HS-27A (cell line): ENCODE data around the gene HOXA1.

Experiments used
- DNase-seq: peaks from one replicate; pipeline ENCODE4 v3.0.0-alpha.2; 2012; ENCODE audit warnings: low read depth, missing footprints

Gene HOXA1

DNA sequence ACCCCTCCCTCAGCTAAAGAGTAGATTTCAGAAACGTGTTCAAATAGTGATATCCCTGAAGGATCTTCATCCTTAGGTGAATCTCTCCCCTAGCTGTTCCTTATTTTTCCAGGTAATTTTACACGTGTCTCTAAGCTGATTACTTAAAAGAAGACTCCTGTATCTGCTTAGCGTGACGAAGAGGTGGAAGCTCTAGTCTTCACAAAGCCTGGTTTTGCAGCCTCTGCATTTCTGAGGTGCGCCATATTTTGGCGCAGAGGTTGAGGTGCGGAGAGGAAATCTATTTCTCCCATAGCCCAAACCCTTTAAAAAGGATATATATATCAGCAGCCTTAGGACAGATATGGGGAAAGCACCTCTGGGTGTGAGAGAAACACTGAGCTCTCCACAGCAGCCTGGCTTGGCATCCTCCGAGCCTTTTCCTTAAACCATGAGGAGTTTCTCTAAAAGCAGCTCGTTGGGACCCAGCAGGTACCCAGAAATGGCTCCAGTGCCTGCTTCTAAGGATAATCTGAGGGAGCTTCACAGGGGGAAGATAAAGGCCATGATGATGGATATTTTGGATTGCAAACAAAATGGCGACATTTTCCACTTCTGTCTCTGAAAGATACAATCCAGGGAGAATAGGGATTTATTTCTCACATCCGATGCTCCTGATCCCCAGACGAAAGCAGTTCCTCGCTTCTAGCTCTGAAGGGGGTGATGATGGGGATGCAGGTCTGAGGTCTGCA is 9.7 kb upstream of the HOXA1 start:
- DNase-seq, result no peak

GRCh38 chr7:27104341-27105058 is 8.7 kb upstream of the HOXA1 start:
- DNase-seq, result no peak

DNA sequence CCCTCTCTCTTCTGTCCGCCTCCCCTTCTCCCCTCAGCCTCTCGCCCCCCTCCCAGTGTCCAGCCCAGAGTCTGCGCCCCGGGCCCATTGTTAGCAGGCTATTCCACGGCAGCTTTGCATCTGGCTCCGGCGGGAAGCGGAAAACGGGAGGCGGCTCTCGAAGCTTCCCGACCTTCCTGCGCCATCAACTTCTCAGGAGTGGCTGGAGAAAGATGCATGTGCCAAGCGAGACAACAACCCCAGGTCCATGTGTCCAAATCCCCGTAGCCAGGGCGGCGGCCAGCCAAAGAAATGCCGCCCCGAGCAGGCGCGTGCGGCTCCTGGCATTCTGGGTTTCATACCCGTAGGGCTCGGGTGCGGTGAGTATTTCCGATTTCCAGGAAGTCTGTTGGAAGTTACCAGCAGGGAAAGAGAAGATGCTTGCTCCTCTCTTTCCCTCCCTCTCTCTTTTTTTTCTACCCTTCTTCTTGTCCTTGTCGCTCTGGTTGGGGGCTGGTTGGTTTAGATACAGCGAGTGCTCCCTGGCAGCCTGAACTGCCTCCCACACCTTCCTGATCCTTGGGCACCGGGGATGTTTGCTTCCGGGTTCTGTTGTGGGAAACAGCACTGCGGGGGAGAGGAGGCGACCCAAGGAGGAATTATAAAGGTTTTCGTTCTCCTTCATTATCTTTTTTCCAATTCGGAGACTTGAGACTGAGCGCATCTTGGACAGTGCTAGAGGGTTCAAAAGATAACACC is 7.9 kb upstream of the HOXA1 start:
- DNase-seq, result no peak

DNA sequence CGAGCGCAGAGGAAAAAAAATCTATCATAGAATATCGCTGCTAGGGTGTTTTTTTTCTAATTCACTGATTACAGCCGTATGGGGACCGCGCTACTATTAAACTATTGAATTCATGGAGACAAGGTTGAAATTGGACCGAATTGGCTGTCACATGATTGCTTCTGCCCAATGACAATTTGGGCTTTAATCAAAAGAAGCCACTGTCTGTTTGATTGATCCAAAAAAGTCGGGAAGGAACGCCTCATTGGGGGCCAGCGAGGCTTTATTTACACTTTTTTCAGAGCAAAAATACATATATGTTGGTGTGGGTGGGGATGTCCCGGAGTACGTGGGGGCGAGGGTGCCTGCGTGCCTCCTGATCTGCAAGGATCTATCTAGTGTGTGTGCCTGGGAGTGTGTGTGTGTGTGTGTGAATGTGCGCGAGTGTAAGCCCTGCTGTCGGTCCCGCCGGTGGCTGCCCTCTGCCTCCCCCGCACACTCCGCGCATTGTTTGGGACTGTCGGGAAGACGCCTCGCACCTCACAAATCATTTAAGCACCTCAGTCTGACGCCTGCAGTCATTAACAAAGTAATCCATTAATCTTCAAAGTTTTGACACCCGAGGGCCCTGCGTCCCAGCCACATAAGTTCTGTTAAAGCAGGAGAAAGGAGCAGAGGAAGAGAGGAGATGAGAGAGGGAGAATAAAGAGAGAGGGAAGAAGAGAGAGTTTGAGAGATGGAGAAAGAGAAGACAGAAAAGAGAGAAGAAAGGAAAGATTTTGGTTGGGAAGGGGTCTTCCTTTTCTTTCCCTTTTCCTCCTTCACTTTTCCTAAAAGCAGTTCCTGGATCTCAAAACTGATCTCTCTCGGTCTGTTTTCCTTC is 7.0 kb upstream of the HOXA1 start, which contains the start of gene HOXA2:
Gene HOXA2, minus strand, starts transcription at position 103 of the 862 bp plus-strand sequence. CDS start 183 bp downstream, outside the sequence.
- DNase-seq, result no peak

GRCh38 chr7:27101957-27102580 is 6.3 kb upstream of the HOXA1 start:
- no peak for DNase-seq

DNA sequence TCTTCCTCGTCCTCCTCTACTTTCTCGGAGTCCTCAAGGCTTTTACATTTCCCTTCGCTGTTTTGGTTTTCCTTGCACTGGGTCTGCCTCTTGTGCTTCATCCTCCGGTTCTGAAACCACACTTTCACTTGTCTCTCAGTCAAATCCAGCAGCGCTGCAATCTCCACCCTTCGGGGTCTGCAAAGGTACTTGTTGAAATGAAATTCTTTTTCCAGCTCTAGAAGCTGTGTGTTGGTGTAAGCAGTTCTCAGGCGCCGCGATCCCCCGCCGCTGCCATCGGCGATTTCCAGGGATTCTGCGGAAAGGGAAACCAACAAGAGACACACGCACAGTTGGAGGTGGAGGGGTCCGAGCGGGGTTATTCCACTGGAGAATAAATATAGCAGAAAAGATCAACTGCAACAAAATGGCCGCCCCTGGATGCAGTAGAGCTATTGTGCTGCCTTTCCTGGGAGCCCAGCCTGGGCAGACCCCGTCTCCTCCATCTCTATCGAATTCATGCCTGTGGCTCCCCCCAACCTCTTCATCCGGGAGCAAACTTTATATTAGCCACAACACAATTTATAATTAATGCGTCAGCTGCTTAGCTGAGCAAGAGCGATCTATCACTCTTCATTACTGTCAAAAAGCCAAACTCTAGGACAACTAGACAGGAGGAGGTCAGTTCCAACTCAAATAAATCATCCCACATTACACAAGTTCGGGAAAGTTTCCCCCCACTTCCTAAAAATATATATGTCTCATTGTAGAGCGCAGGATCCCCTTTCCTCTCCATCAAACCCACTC is 5.6 kb upstream of the HOXA1 start:
- no peak for DNase-seq

GRCh38 chr7:27100694-27101170 is 4.9 kb upstream of the HOXA1 start:
- no peak for DNase-seq

GRCh38 chr7:27099453-27100370 is 3.9 kb upstream of the HOXA1 start:
- no peak for DNase-seq

- no peak for DNase-seq
These were observed 3.0 kb upstream of the HOXA1 start for GRCh38 chr7:27098578-27099451.

DNA sequence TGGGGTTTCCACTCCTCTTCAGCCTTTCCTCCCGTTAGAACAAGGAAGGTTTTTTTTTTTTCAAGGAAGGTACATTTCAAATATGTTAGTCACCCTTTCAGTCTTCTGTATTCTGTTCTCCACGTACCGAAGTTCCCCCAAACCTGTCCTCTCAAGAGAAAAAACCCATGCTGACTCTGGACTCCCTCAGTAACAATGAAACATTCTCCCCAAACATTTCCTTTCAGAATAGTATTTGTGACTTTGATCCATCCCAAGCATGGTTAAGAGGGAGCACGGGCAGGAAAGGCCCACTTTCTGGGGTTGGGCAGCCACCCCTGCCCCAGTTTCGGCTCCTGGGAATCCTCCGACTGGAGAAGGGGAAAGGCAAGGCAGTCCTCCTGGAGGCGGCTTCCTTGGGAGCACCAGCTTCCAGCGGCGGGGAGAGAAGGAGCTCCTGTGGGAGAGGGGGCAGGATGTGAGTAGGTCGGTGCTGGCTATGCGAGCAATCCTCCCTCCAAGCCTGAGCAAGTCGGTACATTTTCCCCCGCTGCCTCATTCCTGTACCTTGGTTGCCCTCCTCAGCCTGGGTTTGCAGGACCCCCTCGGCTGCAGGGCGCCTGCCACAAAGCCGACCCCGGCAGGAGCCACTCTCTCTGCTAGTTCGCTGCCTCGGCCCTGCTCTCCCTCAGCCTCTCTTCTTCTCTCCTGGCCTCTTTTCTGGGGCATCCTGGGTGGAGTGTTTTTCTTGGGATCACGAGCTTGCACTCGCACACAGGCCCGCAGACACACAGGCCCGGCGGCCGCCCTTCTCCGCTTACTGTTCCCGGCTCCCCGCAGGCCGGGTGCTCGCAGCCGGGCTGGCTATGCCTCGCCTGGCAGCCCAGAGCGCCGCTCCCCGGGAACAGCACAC is 2.1 kb upstream of the HOXA1 start:
- DNase-seq, result no peak

DNA sequence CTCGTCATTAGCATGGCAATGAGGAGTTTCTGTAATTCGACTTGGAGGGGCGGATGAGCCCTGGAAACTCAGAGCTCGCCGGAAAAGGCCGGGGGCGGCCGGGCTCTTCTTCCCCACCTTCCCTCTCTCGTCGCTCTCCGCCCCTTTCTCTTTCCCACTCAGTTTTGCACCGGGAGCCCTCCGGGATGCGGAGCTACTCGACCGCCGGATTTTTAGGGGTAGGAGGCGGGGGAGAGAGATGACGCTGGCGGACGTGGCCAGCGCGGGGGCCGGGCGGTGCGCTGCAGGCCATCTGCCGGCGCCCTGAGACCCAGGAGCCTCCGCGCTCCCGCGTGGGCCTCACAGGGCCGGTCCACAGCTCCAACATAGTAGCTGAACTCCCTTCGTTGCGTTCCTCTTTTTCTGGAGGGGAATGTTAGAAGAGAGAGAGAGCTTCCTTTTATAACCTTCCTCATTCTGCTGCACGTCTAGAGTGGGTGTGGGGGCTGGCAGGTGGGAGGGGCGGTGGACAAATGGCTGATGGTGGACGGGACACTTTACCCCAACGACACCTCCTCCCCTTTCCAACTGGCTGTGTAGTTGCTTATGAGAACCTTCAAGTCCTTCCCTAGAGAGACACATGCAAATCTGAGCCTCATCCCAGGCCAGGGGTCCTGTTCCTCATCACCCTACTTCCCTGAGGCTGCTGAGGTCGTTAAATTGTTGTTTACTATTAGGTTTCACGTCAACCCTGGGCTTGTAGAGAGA is 1.1 kb upstream of the HOXA1 start:
- no peak for DNase-seq

DNA sequence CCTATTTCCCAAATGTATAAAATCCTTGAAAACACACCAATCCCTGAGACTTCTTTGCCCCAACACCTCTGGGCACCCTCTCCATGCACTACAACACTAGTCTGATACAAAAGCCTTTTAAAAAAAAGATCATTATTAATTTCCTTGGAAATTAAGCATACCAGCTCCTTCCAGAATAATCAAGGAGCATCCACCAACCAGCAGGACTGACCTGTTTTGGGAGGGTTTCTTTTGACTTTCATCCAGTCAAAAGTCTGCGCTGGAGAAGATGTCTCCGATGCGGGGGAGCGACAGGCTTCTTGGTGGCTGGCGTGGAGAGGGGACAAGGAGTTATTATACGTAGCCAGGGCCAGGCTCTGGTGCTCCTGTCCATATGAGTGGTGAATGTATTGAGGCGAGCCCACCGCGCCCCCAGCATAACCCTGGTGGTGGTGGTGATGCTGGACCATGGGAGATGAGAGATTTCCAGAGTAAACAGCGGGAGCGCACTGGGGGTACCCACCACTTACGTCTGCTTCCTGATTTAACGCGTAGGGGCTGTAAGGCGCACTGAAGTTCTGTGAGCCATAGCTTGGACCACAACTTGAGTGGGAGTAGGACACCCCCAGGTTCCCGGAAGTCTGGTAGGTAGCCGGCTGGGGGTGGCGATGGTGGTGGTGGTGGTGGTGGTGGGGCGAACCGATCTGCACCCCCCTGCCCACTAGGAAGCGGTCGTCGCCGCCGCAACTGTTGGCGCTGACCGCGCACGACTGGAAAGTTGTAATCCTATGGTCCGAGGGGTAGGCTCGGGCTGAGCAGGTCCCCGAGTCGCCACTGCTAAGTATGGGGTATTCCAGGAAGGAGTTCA is 527 bp downstream of the HOXA1 start:
- no peak for DNase-seq

GRCh38 chr7:27094304-27095049 is 1.3 kb downstream of the HOXA1 start:
- no peak for DNase-seq

GRCh38 chr7:27093184-27093895 is 2.5 kb downstream of the HOXA1 start:
- DNase-seq, result no peak
